K562 (cell line): ENCODE measurements around the gene FH. TPM values are rescaled to one million over a fixed set of nuclear protein-coding genes. Genes with fewer than 3 reads are reported as not detected.

Source experiments
- BHLHE40 ChIP-seq: IDR thresholded peaks from 2 replicates; pipeline ENCODE4 v1.6.1; 2011; ENCODE audit warnings: low read length, improper control_type of control experiment
- CTBP1 ChIP-seq: fragments of 450-650 bp; IDR thresholded peaks from 2 replicates; pipeline ENCODE4 v1.6.1; 2016; ENCODE audit warnings: borderline replicate concordance
- GABPB2 ChIP-seq: fragments of 250-450 bp; sonication (Bioruptor Pico); conservative IDR thresholded peaks from 2 replicates; pipeline ENCODE4 v1.5.1; 2021; ENCODE audit warnings: mild to moderate bottlenecking
- HNRNPK ChIP-seq: fragments of 200-400 bp; formaldehyde crosslinking; IDR thresholded peaks from one replicate; pipeline ENCODE4 v1.6.1; 2018; ENCODE audit warnings: mild to moderate bottlenecking, low read depth, low read length; ENCODE audit not compliant: poor library complexity, severe bottlenecking
- ILF3 ChIP-seq: fragments of 450-650 bp; IDR thresholded peaks from 2 replicates; pipeline ENCODE4 v1.6.1; 2018; ENCODE audit warnings: antibody characterized with exemption, mild to moderate bottlenecking, moderate library complexity, borderline replicate concordance
- MLX ChIP-seq, 2 experiments: fragments of 450-650 bp in 1 of 2; sonication (generic) in 1 of 2; formaldehyde crosslinking; conservative IDR thresholded peaks; 2 replicates each; pipeline versions ENCODE4 v1.4.0 to v1.8.1; 2020 to 2022; ENCODE audit warnings: mild to moderate bottlenecking in 1 of 2, missing genetic modification reagents in 1 of 2
- NCOA2 ChIP-seq, 2 experiments: fragments of 450-650 bp; IDR thresholded peaks; 2 replicates each; pipeline ENCODE4 v1.6.1; 2018; ENCODE audit warnings: mild to moderate bottlenecking in 2 of 2, moderate library complexity in 1 of 2; ENCODE audit not compliant: partially characterized antibody in 2 of 2
- NFRKB ChIP-seq: fragments of 450-650 bp; IDR thresholded peaks from 2 replicates; pipeline ENCODE4 v1.6.1; 2016; ENCODE audit warnings: low read depth
- PHB2 ChIP-seq: fragments of 450-650 bp; IDR thresholded peaks from 2 replicates; pipeline ENCODE4 v1.6.1; 2017; ENCODE audit warnings: low read depth
- PTRF ChIP-seq: fragments of 450-650 bp; IDR thresholded peaks from 2 replicates; pipeline ENCODE4 v1.6.1; 2016; ENCODE audit warnings: mild to moderate bottlenecking, missing genetic modification characterization, missing compliant biosample characterization
- RBFOX2 ChIP-seq: fragments of 200-400 bp; formaldehyde crosslinking; IDR thresholded peaks from 2 replicates; pipeline ENCODE4 v1.6.1; 2017; ENCODE audit warnings: low read depth, mild to moderate bottlenecking, low read length, moderate library complexity
- ZNF184 ChIP-seq: sonication (generic); formaldehyde crosslinking; IDR thresholded peaks from 2 replicates; pipeline ENCODE4 v1.5.0; 2020; ENCODE audit warnings: missing genetic modification reagents
- ZNF384 ChIP-seq: IDR thresholded peaks from 2 replicates; pipeline ENCODE4 v1.6.1; 2012; ENCODE audit warnings: low read depth, low read length, improper control_type of control experiment
- polyA plus RNA-seq, 8 experiments: library from polyadenylated mRNA; depleted of rRNA in 4 of 8; stranded (reverse) in 5 of 8; unstranded in 3 of 8; fragments of >200 nt; fragmentation: Nextera tagmentation in 2 of 8; fragmentation: Illumina TruSeq in 1 of 8; extraction: Ambion mirVana in 2 of 8; extraction: Trizol in 1 of 8; gene quantifications; 2 replicates each; pipeline versions ENCODE4 v1.2.1 to v1.2.3, GENCODE V29; 2011 to 2014; ENCODE audit warnings: inconsistent platforms in 1 of 8, missing spikeins in 1 of 8
- total RNA-seq, 7 experiments: library from RNA; depleted of rRNA in 6 of 7; stranded (reverse); fragments of >200 nt in 6 of 7; fragmentation: Illumina TruSeq in 2 of 7; extraction: Trizol in 2 of 7; gene quantifications; 2 replicates each; pipeline versions ENCODE4 v1.2.1 to v1.2.3, GENCODE V29; 2011 to 2021; ENCODE audit warnings: low replicate concordance in 1 of 7
- TF ChIP-seq, protein P1 (sequence below): fragments of 450-650 bp; formaldehyde crosslinking; IDR thresholded peaks from 2 replicates; pipeline ENCODE4 v1.4.0; 2020; ENCODE audit warnings: mild to moderate bottlenecking, moderate library complexity
- TF ChIP-seq, protein P2 (sequence below): fragments of 150-350 bp; conservative IDR thresholded peaks from 2 replicates; pipeline ENCODE4 v1.6.1; 2014; ENCODE audit warnings: low read length

The FH gene
- total and polyA plus RNA-seq, 9 of the 15 experiments (the other 6 are each of a cell fraction or from before 2014, with no cell fraction given) = 117 to 240 (median 211) TPM

- no peak; the same call in 1 of the 2 replicates for TF ChIP-seq BHLHE40
- TF ChIP-seq, protein P1, sequence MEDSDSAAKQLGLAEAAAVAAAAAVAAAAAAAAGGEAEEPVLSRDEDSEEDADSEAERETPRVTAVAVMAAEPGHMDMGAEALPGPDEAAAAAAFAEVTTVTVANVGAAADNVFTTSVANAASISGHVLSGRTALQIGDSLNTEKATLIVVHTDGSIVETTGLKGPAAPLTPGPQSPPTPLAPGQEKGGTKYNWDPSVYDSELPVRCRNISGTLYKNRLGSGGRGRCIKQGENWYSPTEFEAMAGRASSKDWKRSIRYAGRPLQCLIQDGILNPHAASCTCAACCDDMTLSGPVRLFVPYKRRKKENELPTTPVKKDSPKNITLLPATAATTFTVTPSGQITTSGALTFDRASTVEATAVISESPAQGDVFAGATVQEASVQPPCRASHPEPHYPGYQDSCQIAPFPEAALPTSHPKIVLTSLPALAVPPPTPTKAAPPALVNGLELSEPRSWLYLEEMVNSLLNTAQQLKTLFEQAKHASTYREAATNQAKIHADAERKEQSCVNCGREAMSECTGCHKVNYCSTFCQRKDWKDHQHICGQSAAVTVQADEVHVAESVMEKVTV (CRISPR knock-in tag) = no peak
- TF ChIP-seq CTBP1 = peak; percentile 62; the same call in 1 of the 2 replicates
- TF ChIP-seq ILF3 = no peak
- no peak for TF ChIP-seq PTRF (tag)
- TF ChIP-seq PHB2 = no peak
- TF ChIP-seq ZNF384 = no peak
- TF ChIP-seq HNRNPK = peak; percentile 28
- TF ChIP-seq GABPB2 (CRISPR knock-in tag) = no peak
- no peak for TF ChIP-seq NCOA2 (IDR thresholded peaks at IDR 0.05; ENCODE audit: partially characterized antibody in 2 of 2)
- TF ChIP-seq, protein P2, sequence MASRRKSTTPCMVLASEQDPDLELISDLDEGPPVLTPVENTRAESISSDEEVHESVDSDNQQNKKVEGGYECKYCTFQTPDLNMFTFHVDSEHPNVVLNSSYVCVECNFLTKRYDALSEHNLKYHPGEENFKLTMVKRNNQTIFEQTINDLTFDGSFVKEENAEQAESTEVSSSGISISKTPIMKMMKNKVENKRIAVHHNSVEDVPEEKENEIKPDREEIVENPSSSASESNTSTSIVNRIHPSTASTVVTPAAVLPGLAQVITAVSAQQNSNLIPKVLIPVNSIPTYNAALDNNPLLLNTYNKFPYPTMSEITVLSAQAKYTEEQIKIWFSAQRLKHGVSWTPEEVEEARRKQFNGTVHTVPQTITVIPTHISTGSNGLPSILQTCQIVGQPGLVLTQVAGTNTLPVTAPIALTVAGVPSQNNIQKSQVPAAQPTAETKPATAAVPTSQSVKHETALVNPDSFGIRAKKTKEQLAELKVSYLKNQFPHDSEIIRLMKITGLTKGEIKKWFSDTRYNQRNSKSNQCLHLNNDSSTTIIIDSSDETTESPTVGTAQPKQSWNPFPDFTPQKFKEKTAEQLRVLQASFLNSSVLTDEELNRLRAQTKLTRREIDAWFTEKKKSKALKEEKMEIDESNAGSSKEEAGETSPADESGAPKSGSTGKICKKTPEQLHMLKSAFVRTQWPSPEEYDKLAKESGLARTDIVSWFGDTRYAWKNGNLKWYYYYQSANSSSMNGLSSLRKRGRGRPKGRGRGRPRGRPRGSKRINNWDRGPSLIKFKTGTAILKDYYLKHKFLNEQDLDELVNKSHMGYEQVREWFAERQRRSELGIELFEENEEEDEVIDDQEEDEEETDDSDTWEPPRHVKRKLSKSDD = no peak
- peak; percentile 99 for TF ChIP-seq RBFOX2
- no peak for TF ChIP-seq MLX (CRISPR knock-in tag; conservative IDR thresholded peaks at IDR 0.05)
- TF ChIP-seq NFRKB = no peak
- no peak for TF ChIP-seq ZNF184 (CRISPR knock-in tag)
Observed at GRCh38 chr1:241519308-241520079, at the start of gene FH (continued).
